ENCODE measurements around the gene AGPAT3.

DNA sequence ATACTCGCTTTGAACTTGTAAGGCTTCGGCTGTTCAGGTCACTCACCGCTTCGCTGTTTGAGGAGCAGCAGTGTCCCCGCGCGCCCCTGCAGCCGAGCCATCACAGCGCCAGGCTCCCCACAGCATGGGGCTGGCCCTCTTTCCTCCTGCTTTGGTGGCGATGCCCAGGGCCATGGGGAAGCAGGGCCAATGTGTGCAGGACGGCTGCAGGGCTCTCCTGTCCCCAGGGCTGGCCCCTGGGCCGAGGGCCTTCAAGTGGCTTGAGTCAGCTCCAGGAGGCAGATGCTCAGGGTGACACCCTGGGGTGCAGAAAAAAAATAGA is 108.6 kb downstream of the AGPAT3 start:
- TF ChIP-seq, protein P1, sequence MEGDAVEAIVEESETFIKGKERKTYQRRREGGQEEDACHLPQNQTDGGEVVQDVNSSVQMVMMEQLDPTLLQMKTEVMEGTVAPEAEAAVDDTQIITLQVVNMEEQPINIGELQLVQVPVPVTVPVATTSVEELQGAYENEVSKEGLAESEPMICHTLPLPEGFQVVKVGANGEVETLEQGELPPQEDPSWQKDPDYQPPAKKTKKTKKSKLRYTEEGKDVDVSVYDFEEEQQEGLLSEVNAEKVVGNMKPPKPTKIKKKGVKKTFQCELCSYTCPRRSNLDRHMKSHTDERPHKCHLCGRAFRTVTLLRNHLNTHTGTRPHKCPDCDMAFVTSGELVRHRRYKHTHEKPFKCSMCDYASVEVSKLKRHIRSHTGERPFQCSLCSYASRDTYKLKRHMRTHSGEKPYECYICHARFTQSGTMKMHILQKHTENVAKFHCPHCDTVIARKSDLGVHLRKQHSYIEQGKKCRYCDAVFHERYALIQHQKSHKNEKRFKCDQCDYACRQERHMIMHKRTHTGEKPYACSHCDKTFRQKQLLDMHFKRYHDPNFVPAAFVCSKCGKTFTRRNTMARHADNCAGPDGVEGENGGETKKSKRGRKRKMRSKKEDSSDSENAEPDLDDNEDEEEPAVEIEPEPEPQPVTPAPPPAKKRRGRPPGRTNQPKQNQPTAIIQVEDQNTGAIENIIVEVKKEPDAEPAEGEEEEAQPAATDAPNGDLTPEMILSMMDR (IDR thresholded peaks at IDR 0.05) = no peak
- TF ChIP-seq ZFX (IDR thresholded peaks at IDR 0.05; ENCODE audit: borderline replicate concordance) = no peak
